Panc1 (cell line): ENCODE data around the gene KIF26B. TPM values are rescaled to one million over a fixed set of nuclear protein-coding genes. Genes with fewer than 3 reads are reported as not detected.

Source experiments
- ATAC-seq: fragments of 200-7000 bp; cut with Tn5 transposase; 2 replicates; pipeline ENCODE4 v1.9.1; 2020; ENCODE audit warnings: mild to moderate bottlenecking, moderate library complexity
- BruUV-seq: library from RNA; stranded (reverse); fragments of 400-500 nt; replicated peaks from 2 replicates; lab custom pipeline; 2021; lab: Mats Ljungman, UMichigan
- CTCF ChIA-PET: fragments of 300-600 bp; sonication (Branson Sonifier 250); formaldehyde crosslinking; loops from one replicate; lab custom pipeline; 2022; ENCODE audit warnings: antibody characterized with exemption; lab: Charles Lee
- POLR2A ChIA-PET: fragments of 300-600 bp; sonication (Branson Sonifier 250); formaldehyde crosslinking; loops from one replicate; lab custom pipeline; 2022; ENCODE audit warnings: antibody characterized with exemption; lab: Charles Lee
- DNase-seq: peaks from one replicate; pipeline ENCODE4 v3.0.0-alpha.2; 2010; ENCODE audit warnings: low read depth, low spot score
- H3K27ac ChIP-seq: 2 replicates; pipeline ENCODE4 v1.5.1; 2011; ENCODE audit warnings: mild to moderate bottlenecking, low read length, inconsistent platforms
- H3K27me3 ChIP-seq: fragments of 200-500 bp; sonication (Bioruptor generic); 2 replicates; pipeline ENCODE4 v1.6.0; 2014; ENCODE audit warnings: low read length, inconsistent platforms; ENCODE audit not compliant: control insufficient read depth, insufficient read depth
- H3K36me3 ChIP-seq: fragments of 200-500 bp; sonication (Bioruptor generic); 2 replicates; pipeline ENCODE4 v1.5.1; 2014; ENCODE audit warnings: inconsistent platforms, mild to moderate bottlenecking, low read length, moderate library complexity; ENCODE audit not compliant: control insufficient read depth, insufficient read depth
- H3K4me1 ChIP-seq: 2 replicates; pipeline ENCODE4 v1.5.1; 2011; ENCODE audit warnings: inconsistent platforms, mild to moderate bottlenecking, low read length, moderate library complexity; ENCODE audit not compliant: control insufficient read depth, insufficient read depth
- H3K4me3 ChIP-seq, 2 experiments: 2 replicates each; pipeline ENCODE4 v1.5.1; 2011 to 2012; ENCODE audit warnings: low read depth in 2 of 2, low read length in 2 of 2, mild to moderate bottlenecking in 2 of 2, inconsistent platforms in 1 of 2, moderate library complexity in 1 of 2
- H3K9me3 ChIP-seq: fragments of 200-500 bp; sonication (Bioruptor generic); 2 replicates; pipeline ENCODE4 v1.5.1; 2014; ENCODE audit warnings: low read depth, mild to moderate bottlenecking, inconsistent platforms, low read length, moderate library complexity; ENCODE audit not compliant: control insufficient read depth, insufficient read depth
- POLR2AphosphoS5 ChIP-seq: IDR thresholded peaks from 2 replicates; pipeline ENCODE4 v1.6.1; 2012; ENCODE audit warnings: mild to moderate bottlenecking, low read depth, low read length, moderate library complexity
- SIN3A ChIP-seq: IDR thresholded peaks from 2 replicates; pipeline ENCODE4 v1.6.1; 2012; ENCODE audit warnings: low read depth, mild to moderate bottlenecking, low read length, moderate library complexity, borderline replicate concordance; ENCODE audit not compliant: insufficient read depth
- TCF7L2 ChIP-seq: IDR thresholded peaks from 2 replicates; pipeline ENCODE4 v1.6.1; 2011; ENCODE audit warnings: mild to moderate bottlenecking, low read depth, low read length, inconsistent platforms
- in situ Hi-C: cut with HindIII; loops from 2 replicates; pipeline ENCODE4 v1.10.0; 2016; ENCODE audit warnings: low sequenced_read_pairs, low pct_unique_long_range_greater_than_20kb
- intact Hi-C: fragments of 100-400 bp; cut with micrococcal nuclease; formaldehyde crosslinking; loops from one replicate; pipeline ENCODE4 v1.10.0; 2022; ENCODE audit not compliant: unreplicated experiment
- total RNA-seq: library from RNA; stranded (reverse); gene quantifications from one replicate; pipeline ENCODE4 v1.2.1, GENCODE V29; 2021; ENCODE audit not compliant: unreplicated experiment
- TF ChIP-seq, protein P1 (sequence below), 2 experiments: IDR thresholded peaks; 2 replicates each; pipeline ENCODE4 v1.6.1; 2011 to 2012; ENCODE audit warnings: low read depth in 2 of 2, control low read depth in 1 of 2, low read length in 1 of 2, mild to moderate bottlenecking in 1 of 2, moderate library complexity in 1 of 2; ENCODE audit not compliant: insufficient read depth in 1 of 2
- TF ChIP-seq, protein P2 (sequence below): fragments of 450-650 bp; IDR thresholded peaks from 2 replicates; pipeline ENCODE4 v1.5.1; 2017; ENCODE audit warnings: mild to moderate bottlenecking

Gene KIF26B
- total RNA-seq, 1 experiment from 2014 or later: 0.33 TPM

GRCh38 chr1:245209658-245210435 is 55.1 kb downstream of the KIF26B start:
- H3K4me3 ChIP-seq: no peak overlapping the region
- BruUV-seq: no TSS peak
- CTCF ChIA-PET: no interaction called here
- H3K27ac ChIP-seq: no peak overlapping the region
- POLR2A ChIA-PET: no interaction called here
- DNase-seq (no peak), ATAC-seq (no peak)
- no peaks in the 10 kb centered on the region for H3K4me1 ChIP-seq
- intact Hi-C loops (no loop called here), in situ Hi-C loops (no loop called here)
- peaks cover 11% of the 10 kb centered on the region; the same call in 1 of the 2 replicates for H3K9me3 ChIP-seq
- TF ChIP-seq SIN3A (no peak), POLR2AphosphoS5 (no peak), TCF7L2 (no peak)
- TF ChIP-seq, protein P1, sequence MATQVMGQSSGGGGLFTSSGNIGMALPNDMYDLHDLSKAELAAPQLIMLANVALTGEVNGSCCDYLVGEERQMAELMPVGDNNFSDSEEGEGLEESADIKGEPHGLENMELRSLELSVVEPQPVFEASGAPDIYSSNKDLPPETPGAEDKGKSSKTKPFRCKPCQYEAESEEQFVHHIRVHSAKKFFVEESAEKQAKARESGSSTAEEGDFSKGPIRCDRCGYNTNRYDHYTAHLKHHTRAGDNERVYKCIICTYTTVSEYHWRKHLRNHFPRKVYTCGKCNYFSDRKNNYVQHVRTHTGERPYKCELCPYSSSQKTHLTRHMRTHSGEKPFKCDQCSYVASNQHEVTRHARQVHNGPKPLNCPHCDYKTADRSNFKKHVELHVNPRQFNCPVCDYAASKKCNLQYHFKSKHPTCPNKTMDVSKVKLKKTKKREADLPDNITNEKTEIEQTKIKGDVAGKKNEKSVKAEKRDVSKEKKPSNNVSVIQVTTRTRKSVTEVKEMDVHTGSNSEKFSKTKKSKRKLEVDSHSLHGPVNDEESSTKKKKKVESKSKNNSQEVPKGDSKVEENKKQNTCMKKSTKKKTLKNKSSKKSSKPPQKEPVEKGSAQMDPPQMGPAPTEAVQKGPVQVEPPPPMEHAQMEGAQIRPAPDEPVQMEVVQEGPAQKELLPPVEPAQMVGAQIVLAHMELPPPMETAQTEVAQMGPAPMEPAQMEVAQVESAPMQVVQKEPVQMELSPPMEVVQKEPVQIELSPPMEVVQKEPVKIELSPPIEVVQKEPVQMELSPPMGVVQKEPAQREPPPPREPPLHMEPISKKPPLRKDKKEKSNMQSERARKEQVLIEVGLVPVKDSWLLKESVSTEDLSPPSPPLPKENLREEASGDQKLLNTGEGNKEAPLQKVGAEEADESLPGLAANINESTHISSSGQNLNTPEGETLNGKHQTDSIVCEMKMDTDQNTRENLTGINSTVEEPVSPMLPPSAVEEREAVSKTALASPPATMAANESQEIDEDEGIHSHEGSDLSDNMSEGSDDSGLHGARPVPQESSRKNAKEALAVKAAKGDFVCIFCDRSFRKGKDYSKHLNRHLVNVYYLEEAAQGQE (IDR thresholded peaks at IDR 0.05; ENCODE audit: insufficient read depth in 1 of 2, low read depth in 2 of 2, low read length in 1 of 2): no peak
- TF ChIP-seq, protein P2, sequence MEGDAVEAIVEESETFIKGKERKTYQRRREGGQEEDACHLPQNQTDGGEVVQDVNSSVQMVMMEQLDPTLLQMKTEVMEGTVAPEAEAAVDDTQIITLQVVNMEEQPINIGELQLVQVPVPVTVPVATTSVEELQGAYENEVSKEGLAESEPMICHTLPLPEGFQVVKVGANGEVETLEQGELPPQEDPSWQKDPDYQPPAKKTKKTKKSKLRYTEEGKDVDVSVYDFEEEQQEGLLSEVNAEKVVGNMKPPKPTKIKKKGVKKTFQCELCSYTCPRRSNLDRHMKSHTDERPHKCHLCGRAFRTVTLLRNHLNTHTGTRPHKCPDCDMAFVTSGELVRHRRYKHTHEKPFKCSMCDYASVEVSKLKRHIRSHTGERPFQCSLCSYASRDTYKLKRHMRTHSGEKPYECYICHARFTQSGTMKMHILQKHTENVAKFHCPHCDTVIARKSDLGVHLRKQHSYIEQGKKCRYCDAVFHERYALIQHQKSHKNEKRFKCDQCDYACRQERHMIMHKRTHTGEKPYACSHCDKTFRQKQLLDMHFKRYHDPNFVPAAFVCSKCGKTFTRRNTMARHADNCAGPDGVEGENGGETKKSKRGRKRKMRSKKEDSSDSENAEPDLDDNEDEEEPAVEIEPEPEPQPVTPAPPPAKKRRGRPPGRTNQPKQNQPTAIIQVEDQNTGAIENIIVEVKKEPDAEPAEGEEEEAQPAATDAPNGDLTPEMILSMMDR: no peak
- no peaks in the 10 kb centered on the region for H3K27me3 ChIP-seq
- H3K36me3 ChIP-seq: no peaks in the 10 kb centered on the region

DNA sequence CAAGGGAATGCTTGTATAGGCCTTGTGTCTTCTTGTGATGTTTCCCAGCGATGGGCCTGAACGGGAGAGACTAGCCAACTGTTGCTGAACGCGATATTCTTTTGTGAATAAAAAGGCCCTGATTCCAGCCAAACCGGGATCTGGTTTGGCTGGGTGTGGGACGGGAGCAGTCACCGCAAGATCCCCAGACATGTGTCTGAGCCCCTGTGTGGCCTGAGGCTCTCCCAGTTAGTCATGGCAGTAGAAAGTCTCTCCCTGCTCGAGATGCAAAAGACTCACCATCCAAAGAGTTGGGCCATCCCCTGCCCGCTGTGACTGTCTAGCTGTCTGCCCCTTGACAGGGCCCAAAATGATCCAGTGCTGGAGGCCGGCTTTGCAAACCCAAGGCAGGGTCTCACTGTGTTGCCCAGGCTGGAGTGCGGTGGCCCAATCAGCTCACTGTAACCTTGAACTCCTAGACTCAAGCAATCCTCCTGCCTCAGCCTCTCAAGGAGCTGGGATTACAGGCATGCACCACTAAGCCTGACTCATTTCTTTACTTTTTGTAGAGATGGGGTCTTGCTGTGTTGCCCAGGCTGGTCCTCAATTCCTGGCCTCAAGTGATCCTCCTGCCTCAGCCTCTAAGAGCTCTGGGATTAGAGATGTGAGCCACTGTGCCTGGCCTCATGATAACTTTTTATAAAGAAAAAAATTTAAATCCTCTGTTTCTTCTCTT is 56.4 kb downstream of the KIF26B start:
- in situ Hi-C loops (no loop called here), intact Hi-C loops (no loop called here)
- POLR2A ChIA-PET: no interaction called here

More for the DNA sequence above, 56.4 kb downstream of the KIF26B start:
- H3K4me1 ChIP-seq: no peaks in the 10 kb centered on the region
- no TSS peak for BruUV-seq
- CTCF ChIA-PET: no interaction called here
- H3K27ac ChIP-seq: no peak overlapping the region
- peaks cover 11% of the 10 kb centered on the region; the same call in 1 of the 2 replicates for H3K9me3 ChIP-seq
- H3K36me3 ChIP-seq: no peaks in the 10 kb centered on the region
- TF ChIP-seq, protein P1 (IDR thresholded peaks at IDR 0.05; ENCODE audit: insufficient read depth in 1 of 2, low read depth in 2 of 2, low read length in 1 of 2): no peak
- TF ChIP-seq SIN3A (no peak), POLR2AphosphoS5 (no peak), TCF7L2 (no peak)
- TF ChIP-seq, protein P2: no peak
- ATAC-seq (no peak), DNase-seq (no peak)
- no peak overlapping the region for H3K4me3 ChIP-seq
- H3K27me3 ChIP-seq: no peaks in the 10 kb centered on the region
